HEK293T (cell line): ENCODE data around the gene MKNK1.
A peak's percentile ranks its signal among the peaks of the same experiment; 100 is the strongest.

Source experiments
- CTCF ChIA-PET: fragments of 350-600 bp; formaldehyde crosslinking; extraction: SDS; loops from one replicate; lab custom pipeline; 2021; ENCODE audit warnings: antibody characterized with exemption, inconsistent platforms; lab: Yijun Ruan, JAX
- POLR2A ChIA-PET: fragments of 350-600 bp; formaldehyde crosslinking; extraction: SDS; loops from one replicate; lab custom pipeline; 2020; ENCODE audit warnings: antibody characterized with exemption, inconsistent platforms; lab: Yijun Ruan, JAX
- DNase-seq: peaks from one replicate; pipeline ENCODE4 v3.0.0; 2012; ENCODE audit warnings: mixed read lengths; ENCODE audit errors: extremely low spot score
- ARNT ChIP-seq: fragments of 450-650 bp; IDR thresholded peaks from 2 replicates; pipeline ENCODE4 v1.6.1; 2017; ENCODE audit warnings: mild to moderate bottlenecking
- BHLHE40 ChIP-seq: fragments of 450-650 bp; IDR thresholded peaks from 2 replicates; pipeline ENCODE4 v1.6.1; 2016; ENCODE audit warnings: mild to moderate bottlenecking, moderate library complexity, borderline replicate concordance
- CTBP1 ChIP-seq: fragments of 450-650 bp; IDR thresholded peaks from 2 replicates; pipeline ENCODE4 v1.6.1; 2016; ENCODE audit warnings: borderline replicate concordance
- ELF4 ChIP-seq: fragments of 450-650 bp; IDR thresholded peaks from 2 replicates; pipeline ENCODE4 v1.6.1; 2017; ENCODE audit warnings: antibody characterized with exemption
- FOXA1 ChIP-seq: fragments of 450-650 bp; IDR thresholded peaks from 2 replicates; pipeline ENCODE4 v1.6.1; 2016; ENCODE audit warnings: mild to moderate bottlenecking
- FOXK2 ChIP-seq: fragments of 450-650 bp; IDR thresholded peaks from 2 replicates; pipeline ENCODE4 v1.6.1; 2016; ENCODE audit warnings: mild to moderate bottlenecking
- FOXM1 ChIP-seq: fragments of 450-650 bp; IDR thresholded peaks from 2 replicates; pipeline ENCODE4 v1.6.1; 2017; ENCODE audit warnings: mild to moderate bottlenecking, borderline replicate concordance
- HDGF ChIP-seq: fragments of 450-650 bp; IDR thresholded peaks from 2 replicates; pipeline ENCODE4 v1.6.1; 2017; ENCODE audit warnings: antibody characterized with exemption, borderline replicate concordance
- L3MBTL2 ChIP-seq: fragments of 450-650 bp; conservative IDR thresholded peaks from 2 replicates; pipeline ENCODE4 v1.6.1; 2016; ENCODE audit warnings: mild to moderate bottlenecking
- LEF1 ChIP-seq: fragments of 450-650 bp; IDR thresholded peaks from 2 replicates; pipeline ENCODE4 v1.6.1; 2017; ENCODE audit warnings: mild to moderate bottlenecking, borderline replicate concordance
- NFRKB ChIP-seq: fragments of 450-650 bp; IDR thresholded peaks from 2 replicates; pipeline ENCODE4 v1.6.1; 2016; ENCODE audit warnings: mild to moderate bottlenecking, moderate library complexity
- PKNOX1 ChIP-seq: fragments of 450-650 bp; IDR thresholded peaks from 2 replicates; pipeline ENCODE4 v1.6.1; 2016
- SP1 ChIP-seq: fragments of 450-650 bp; IDR thresholded peaks from 2 replicates; pipeline ENCODE4 v1.6.1; 2017
- SUZ12 ChIP-seq: fragments of 450-650 bp; IDR thresholded peaks from 2 replicates; pipeline ENCODE4 v1.6.1; 2016; ENCODE audit warnings: mild to moderate bottlenecking
- TARDBP ChIP-seq: fragments of 450-650 bp; IDR thresholded peaks from 2 replicates; pipeline ENCODE4 v1.6.1; 2016
- ZNF384 ChIP-seq: fragments of 450-650 bp; IDR thresholded peaks from 2 replicates; pipeline ENCODE4 v1.6.1; 2016

MKNK1 gene

GRCh38 chr1:46530791-46531409 is 73.2 kb downstream of the MKNK1 start:
- DNase-seq: no peak
- ChIA-PET POLR2A (no interaction called here), CTCF (interaction anchor here (2.5 to 6.1 kb wide), 2 partner anchors 9 to 54 kb away, joined by 8 to 40 read pairs; no protein-coding TSS in a partner anchor)
- no peak for TF ChIP-seq PKNOX1
- no peak for TF ChIP-seq SP1
- no peak for TF ChIP-seq CTBP1
- no peak for TF ChIP-seq ZNF384
- no peak for TF ChIP-seq NFRKB
- TF ChIP-seq HDGF: no peak
- no peak for TF ChIP-seq LEF1
- no peak for TF ChIP-seq FOXA1
- no peak for TF ChIP-seq ARNT
- TF ChIP-seq FOXM1: no peak
- no peak for TF ChIP-seq BHLHE40
- no peak for TF ChIP-seq ELF4
- TF ChIP-seq L3MBTL2: no peak
- TF ChIP-seq SUZ12: no peak
- no peak for TF ChIP-seq TARDBP
- no peak for TF ChIP-seq FOXK2

GRCh38 chr1:46530311-46530710 is 73.8 kb downstream of the MKNK1 start:
- ChIA-PET POLR2A (no interaction called here), CTCF (interaction anchor here (2.5 to 6.1 kb wide), 3 partner anchors 10 to 85 kb away, joined by 8 to 82 read pairs (median 40); no protein-coding TSS in a partner anchor)
- DNase-seq: no peak
- TF ChIP-seq TARDBP (no peak), HDGF (no peak), FOXM1 (no peak), BHLHE40 (no peak), ZNF384 (no peak), NFRKB (no peak), FOXA1 (no peak), ELF4 (no peak), CTBP1 (no peak), SUZ12 (no peak), SP1 (no peak), PKNOX1 (no peak)

- CTCF ChIA-PET: interaction anchor here (1.0 to 6.1 kb wide), 11 partner anchors 11 to 193 kb away, joined by 3 to 82 read pairs (median 5); partner anchors contain the start of gene KNCN
- POLR2A ChIA-PET: interaction anchor here (1.3 kb wide), 1 partner anchor 122 kb away, joined by 3 read pairs; no protein-coding TSS in a partner anchor
- no peak for DNase-seq
Observed at GRCh38 chr1:46529031-46529630, 74.9 kb downstream of the MKNK1 start.

GRCh38 chr1:46528297-46528955 is 75.6 kb downstream of the MKNK1 start:
- TF ChIP-seq BHLHE40: no peak
- ChIA-PET CTCF (interaction anchor here (1.0 to 6.1 kb wide), 12 partner anchors 19 to 193 kb away, joined by 3 to 82 read pairs (median 4); partner anchors contain the start of gene KNCN), POLR2A (interaction anchor here (1.3 kb wide), 1 partner anchor 122 kb away, joined by 3 read pairs; no protein-coding TSS in a partner anchor)
- no peak for DNase-seq

More at GRCh38 chr1:46529031-46529630, 74.9 kb downstream of the MKNK1 start:
- no peak for TF ChIP-seq FOXM1
- no peak for TF ChIP-seq SP1
- TF ChIP-seq FOXK2: no peak
- TF ChIP-seq PKNOX1: no peak
- TF ChIP-seq HDGF: no peak
- no peak for TF ChIP-seq L3MBTL2
- no peak for TF ChIP-seq FOXA1
- no peak for TF ChIP-seq ELF4
- TF ChIP-seq ZNF384: no peak
- TF ChIP-seq LEF1: no peak
- no peak for TF ChIP-seq ARNT
- no peak for TF ChIP-seq NFRKB
- no peak for TF ChIP-seq TARDBP
- no peak for TF ChIP-seq BHLHE40
- TF ChIP-seq CTBP1: no peak
- TF ChIP-seq SUZ12: no peak

- ChIA-PET POLR2A (interaction anchor here (2.0 kb wide), 1 partner anchor 40 kb away, joined by 8 read pairs; no protein-coding TSS in a partner anchor), CTCF (interaction anchor here (0.6 to 6.1 kb wide), 12 partner anchors 11 to 194 kb away, joined by 3 to 82 read pairs (median 6); no protein-coding TSS in a partner anchor)
- TF ChIP-seq LEF1: no peak
- no peak for TF ChIP-seq ZNF384
- DNase-seq: peak; percentile 85
Observed at GRCh38 chr1:46527474-46528296, 76.4 kb downstream of the MKNK1 start.
